GM10847 (cell line): Measurements from ENCODE around the gene ZNF385B.

Source experiments
- POLR2A ChIP-seq: IDR thresholded peaks from 2 replicates; pipeline ENCODE4 v1.6.1; 2011; ENCODE audit not compliant: insufficient read length; ENCODE audit errors: extremely low read depth

Gene ZNF385B

DNA sequence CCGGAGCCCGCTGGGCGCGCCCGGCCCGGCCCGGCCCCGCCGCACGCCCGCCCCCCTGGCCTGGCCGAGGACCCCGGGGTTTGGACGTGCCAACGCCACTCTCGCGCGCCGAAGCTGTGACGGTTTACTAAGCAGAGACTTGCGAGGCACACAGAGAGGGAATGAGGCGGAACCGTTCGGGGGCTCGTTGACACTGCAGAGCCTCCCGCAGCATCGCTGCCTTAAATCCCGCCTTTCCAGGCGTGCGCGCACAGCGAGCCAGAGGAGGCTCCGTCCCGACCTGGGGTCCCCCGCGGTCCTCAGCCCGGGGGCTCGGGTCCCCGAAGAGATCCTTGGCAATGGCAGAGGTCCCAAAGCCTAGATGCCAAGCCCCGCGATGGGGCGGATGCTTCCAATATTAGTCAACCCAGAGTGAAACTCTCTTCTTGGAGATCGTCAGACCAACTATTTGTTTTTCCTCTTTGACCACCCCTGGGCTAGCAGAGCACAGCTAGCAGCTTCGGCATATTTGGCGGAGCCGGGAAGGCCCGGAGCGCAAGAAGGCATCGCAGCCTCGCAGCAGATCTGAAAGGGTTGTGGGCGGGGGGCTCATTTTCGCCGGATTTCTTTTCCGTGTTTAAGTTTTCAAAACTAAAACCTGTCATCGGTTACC lies at the start of gene ZNF385B:
Gene ZNF385B (minus strand): TSS at position 197 of the 652 bp plus-strand sequence.
- TF ChIP-seq POLR2A = no peak

DNA sequence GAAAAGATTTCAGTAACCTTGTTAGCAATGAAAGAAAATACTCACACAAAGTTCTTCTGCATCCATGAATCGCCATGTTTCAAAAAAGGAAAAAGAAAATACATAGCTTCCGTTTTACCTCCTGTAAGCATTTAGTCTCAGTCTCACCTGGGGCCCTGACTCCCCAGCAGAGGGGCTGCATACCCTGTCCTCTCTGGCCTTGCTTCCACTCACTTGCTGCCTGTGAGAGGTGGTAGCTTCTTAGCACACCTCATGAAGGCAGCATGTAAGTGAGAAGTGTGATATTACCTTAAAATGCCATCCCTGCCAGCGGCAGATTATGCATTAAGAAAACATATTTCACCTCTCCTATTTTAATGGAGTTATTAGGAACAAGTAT lies 49.3 kb upstream of the ZNF385B start:
- no peak for TF ChIP-seq POLR2A

DNA sequence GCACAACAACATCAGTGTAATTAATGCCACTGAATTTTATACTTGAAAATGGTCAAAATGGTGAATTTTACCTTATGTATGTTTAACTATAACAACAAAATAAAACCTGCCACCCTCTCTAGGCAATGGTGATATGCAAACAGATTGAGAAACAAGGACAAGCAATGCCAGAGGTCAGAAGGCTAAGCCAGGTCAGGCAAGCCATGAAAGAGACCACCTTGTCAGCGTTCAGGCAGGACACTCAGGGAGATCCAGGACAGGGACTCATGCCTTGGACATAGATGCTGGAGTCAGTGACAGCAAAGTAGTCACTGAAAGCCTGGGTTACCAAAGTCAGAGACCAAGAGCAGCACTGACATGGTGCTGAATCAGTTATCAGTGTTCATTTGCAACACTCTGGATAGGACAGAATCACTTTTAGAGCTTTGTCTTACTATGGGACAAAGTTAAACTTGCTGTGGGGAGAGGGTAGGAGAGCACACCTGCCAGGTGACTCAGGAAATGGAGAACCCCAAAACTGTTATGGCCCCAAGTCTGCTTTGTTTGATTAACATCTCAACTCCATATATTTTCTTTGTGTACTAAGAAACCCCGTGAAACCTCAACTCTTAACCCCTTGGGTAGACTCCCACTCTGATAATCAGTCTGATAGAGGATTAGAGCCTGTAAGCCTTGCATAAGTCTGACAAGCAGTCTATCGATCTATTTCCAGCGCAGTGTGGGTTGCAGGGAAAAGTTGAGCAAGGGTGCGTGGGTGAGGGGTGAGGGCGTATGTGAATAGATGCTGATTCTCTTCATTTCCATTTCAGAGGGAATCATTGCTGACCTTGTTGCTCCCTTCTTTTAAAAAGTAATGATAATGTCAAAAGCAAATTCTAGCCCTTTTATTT lies 48.7 kb upstream of the ZNF385B start:
- TF ChIP-seq POLR2A = no peak

DNA sequence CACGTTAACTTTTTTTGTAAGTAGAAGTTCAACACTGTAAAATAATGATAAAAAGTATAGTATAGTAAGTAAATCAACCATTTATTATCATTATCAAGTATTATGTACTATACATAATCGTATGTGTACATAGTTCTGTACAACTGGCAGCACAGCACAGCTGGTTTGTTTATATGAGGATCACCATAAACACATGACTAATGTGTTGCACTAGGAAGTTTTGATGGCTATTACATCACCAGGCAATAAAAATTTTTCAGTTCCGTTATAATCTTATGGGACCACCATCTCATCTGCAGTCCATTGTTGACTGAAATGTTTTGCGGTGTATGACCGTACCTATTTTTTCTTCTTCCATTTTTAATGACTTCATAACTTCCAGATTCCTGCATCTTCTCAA lies 39.2 kb upstream of the ZNF385B start:
- no peak for TF ChIP-seq POLR2A

DNA sequence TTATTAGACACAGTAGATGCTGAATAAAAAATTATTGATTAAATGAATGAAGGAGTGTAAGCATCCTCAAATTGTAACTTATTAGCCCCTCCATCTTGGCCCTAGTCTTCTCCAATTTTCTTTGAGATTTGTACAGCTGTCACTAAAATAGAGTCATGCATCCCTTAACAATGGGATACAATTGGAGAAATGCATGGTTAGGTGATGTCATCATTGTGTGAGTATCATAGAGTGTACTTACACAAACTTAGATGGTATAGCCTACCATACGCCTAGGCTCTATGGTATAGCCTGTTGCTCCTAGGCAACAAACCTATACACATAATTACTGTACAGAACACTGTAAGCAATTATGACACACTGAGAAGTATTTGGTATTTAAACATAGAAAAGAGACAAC lies 38.3 kb upstream of the ZNF385B start:
- no peak for TF ChIP-seq POLR2A

DNA sequence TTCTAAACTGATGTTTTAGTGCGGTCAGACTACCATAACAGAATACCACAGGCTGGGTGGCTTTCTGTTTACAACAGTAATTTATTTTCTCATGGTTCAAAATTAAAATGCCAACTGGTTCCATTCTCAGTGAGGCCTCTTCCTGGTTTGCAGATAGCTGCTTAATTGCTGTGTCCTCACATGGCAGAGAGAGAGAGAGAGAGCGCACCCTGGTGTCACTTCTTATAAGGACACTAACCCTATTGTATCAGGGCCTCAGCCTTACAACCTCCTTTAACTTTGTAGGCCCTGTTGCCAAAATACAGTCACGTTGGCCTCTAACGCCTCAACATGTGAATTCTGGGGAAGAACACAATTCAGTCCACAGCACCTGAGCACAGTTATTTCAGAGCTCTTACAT lies 37.5 kb upstream of the ZNF385B start:
- TF ChIP-seq POLR2A = no peak

DNA sequence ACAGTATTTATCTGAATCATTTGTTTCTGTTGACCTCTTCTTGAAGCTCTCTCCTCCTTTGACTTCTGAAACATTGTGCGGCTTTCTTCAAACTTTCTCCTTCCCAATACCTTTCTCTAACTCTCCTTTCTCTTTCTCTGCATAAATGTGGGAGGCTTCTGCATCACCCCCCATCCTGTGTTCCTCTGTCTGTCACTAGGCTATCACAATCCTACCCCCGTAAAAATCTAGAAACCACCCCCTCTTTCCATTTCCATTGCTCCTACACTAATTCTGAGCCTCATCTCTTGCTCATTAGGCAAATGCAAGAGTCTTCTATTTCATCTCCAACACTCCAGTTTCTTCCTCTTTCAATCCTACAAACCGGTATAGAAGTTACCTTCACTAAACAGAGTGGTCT lies 32.2 kb upstream of the ZNF385B start:
- TF ChIP-seq POLR2A = no peak

DNA sequence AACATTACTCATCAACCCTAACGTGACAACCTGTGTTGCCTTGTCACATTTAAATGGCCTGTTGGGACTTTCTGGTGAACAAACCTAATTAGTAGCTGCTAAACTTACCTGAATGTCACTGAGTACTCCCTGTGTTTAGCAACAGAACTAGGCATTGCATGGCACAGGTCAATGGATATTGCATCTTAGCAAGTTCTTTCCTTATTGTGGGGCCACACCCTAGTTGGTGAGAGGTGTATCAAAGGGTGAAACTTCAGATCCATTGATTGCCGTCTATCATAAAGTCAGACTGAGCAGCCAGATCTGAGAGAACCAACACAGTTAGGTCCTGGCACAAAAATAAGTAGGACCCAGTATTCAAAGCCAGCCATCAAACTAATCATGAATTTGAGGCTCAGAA lies 29.8 kb upstream of the ZNF385B start:
- no peak for TF ChIP-seq POLR2A

DNA sequence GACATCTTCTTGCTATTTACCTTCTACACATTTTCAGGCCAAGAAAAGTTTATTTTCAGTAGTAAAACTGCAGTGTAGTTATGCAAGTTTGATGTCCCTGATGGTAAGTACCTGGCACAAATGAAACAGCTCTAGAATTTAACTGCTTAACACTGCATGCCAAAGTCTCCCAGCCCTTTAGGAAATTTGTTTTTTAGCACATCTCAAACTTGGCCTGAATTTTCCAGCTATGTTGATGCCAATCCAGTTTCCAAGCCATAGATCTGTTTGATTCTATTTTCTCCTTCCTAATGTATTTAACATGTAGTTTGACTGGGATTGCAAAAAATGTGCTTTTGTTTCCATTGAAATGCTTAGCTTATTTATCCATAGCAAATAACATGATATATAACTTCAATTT lies 29.3 kb upstream of the ZNF385B start:
- TF ChIP-seq POLR2A = no peak

DNA sequence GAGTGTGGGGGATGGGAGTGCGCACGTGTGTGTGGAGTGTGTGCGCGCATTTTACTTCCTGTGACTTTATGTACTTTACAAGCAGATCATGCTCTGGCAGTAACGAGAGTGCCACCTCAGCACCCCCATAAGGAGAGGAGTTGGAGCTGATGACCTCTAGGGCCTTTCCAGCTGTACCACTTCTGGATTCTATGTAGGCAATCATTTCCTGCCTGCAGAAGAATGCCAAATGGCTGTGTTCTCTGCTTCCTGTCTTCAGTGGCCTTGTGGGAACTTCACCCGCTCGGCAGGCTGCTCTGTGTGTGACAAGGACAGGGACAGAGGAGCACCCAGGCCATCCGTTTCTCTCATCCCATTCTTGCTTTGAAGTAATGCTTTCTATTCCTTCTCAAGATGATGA lies 22.8 kb upstream of the ZNF385B start:
- no peak for TF ChIP-seq POLR2A

DNA sequence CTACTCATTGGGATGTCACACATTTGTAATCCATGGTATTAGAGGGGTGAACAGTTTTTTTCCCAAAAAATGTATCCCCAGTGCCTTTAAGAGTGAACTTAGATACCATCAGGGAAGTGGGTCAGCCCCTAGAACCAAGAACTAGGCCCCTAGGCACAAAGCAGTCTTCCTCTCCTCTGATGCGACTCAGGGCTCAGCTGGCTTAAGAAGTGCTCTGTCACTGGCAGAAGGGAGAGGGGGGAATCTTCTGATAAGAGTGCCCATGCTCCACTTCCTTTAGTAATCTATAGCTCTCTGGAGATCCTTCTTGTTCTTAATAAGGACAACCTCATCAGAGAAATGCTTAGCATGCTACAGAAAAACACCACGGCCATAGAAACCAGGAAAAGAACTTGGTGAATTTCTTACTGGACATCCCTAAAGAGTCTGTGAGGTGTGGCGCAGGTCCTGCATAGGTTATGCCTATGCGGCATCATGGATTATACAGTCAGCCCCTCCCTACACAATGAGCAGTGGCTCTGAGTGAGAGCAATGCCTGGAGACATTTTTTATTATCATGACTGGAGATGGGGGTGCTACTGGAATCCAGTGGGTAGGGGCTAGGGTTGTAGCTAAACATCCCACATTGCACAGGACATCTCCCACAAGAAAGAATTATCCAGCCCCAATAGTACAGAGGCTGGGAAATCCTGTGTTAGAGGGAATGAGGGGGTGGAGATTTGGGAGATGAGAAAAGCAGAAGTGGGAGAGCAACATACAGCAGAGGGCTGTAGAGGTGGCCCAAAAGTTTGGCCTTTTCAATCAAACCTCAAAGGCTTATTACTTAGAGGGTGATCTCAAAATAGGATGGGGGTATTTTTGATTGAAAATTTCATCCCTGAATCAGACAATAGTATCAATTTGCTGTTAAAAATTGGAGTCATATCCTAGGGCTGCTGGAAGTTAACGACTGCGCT lies 21.7 kb upstream of the ZNF385B start:
- TF ChIP-seq POLR2A = no peak

DNA sequence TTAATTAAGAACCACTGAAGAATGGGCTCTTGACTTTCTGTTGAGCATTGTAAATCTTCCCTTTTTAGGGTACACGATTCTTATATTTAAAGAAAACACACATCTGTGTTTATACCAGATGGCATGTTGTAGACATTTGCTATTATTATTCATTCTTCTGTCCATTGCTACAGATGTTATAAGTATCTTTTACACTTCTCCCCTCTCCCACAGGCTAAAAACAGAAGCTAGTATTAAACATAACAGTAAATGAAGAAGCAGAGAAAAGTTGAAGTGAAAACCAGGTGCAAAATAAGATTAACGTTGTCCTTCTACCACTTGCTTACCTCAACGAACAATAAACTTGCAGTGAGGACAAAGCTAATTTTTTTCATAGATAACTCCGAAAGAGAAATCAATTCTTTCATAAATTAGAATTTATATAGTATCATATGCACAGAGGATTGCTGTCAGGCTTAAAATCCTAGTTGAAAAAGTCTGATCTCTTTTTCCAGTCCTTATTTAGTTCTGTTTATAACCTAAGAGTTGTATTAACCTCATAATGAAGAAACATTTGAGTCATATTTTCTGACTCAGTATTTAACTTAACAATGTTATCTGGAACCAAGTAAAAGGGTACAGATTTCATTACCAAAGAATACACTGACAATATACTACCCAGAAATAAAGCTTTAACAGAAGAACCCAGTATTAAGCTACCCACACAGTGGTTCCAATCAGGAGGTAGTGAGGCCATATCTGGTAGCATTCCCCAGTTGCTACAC lies 16.4 kb upstream of the ZNF385B start:
- no peak for TF ChIP-seq POLR2A

DNA sequence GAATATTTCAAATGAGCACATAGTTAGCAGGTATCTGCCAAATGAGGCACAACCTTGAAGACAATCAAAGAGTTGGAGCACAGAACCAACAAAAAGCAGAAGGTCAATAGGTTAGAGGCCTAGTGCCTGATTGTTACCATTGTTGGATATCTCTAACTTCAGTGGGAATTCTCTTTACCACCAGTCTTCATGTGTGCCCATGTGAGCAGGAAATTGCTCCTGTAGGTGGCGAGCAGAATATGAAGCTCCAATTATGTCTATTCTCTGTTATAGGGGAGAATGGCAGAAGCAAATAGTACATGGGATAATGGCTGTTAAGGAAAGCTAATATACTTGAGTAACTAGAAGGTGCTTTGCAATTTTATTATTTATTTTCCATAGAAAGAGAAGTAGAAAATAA lies 14.9 kb upstream of the ZNF385B start:
- no peak for TF ChIP-seq POLR2A

DNA sequence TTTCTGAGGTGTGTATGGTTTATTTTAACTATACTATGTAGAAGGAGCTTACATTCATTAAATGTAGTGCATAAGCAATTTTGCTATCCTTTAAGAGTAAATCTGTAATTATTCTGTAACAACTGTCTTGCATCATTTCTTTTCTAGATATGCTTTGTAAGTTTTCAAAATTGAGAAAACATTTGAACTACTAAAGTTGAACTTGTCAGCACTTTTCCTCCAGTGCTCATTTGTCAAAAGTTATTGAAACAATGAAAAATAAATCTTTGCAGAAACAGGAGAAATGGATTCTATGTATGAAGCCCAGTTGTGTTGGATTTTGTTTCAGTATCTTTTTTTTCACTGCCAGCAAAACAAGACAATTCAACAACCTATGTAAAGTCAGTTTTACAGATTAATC lies 14.5 kb upstream of the ZNF385B start:
- TF ChIP-seq POLR2A = no peak
